Measurements from ENCODE around the gene MOCS3.

- TF ChIP-seq CTCF (IDR thresholded peaks at IDR 0.05) (no peak), ETV6 (CRISPR knock-in tag; IDR thresholded peaks at IDR 0.05) (no peak), NR1H2 (CRISPR knock-in tag; IDR thresholded peaks at IDR 0.05) (no peak), NR2C2 (CRISPR knock-in tag; IDR thresholded peaks at IDR 0.05) (no peak), CBFB (CRISPR knock-in tag; IDR thresholded peaks at IDR 0.05; ENCODE audit: low read depth) (no peak), USF1 (CRISPR knock-in tag; IDR thresholded peaks at IDR 0.05) (no peak)
These were observed 9.7 kb downstream of the MOCS3 start for GRCh38 chr20:50968289-50968688.

Data from WTC11 (cell line).